Breast epithelium (tissue), 4 donors: ENCODE measurements around the gene TUBB4B. TPM values are rescaled to one million over a fixed set of nuclear protein-coding genes. Genes with fewer than 3 reads are reported as not detected.

Source experiments
- DNase-seq, 2 donors: peaks; one replicate each; pipeline ENCODE4 v3.0.0-alpha.2; 2019; ENCODE audit warnings: low spot score in 2 of 2
- H3K27ac ChIP-seq, 2 donors: fragments of 200-600 bp; sonication (generic) in 1 of 2; one replicate each; pipeline ENCODE4 v1.5.1; 2016 to 2019; ENCODE audit warnings: mild to moderate bottlenecking in 1 of 2
- H3K27me3 ChIP-seq, 2 donors: fragments of 200-600 bp; sonication (generic) in 1 of 2; one replicate each; pipeline versions ENCODE4 v1.5.1 to v1.6.0; 2017 to 2019; ENCODE audit warnings: control low read depth in 1 of 2, mild to moderate bottlenecking in 1 of 2
- H3K36me3 ChIP-seq: fragments of 200-600 bp; one replicate; pipeline ENCODE4 v1.5.1; 2019
- H3K4me1 ChIP-seq, 2 donors: fragments of 200-600 bp; sonication (generic); one replicate each; pipeline ENCODE4 v1.5.1; 2016 to 2019; ENCODE audit warnings: control low read depth in 1 of 2
- H3K4me3 ChIP-seq, 3 donors: fragments of 200-600 bp; sonication (generic); 1 replicate in 2 of 3; 2 replicates in 1 of 3; pipeline ENCODE4 v1.5.1; 2016 to 2019; ENCODE audit warnings: mild to moderate bottlenecking in 3 of 3, moderate library complexity in 2 of 3
- H3K9me3 ChIP-seq, 2 donors: fragments of 200-600 bp; sonication (generic) in 1 of 2; one replicate each; pipeline ENCODE4 v1.5.1; 2016 to 2019; ENCODE audit warnings: control low read depth in 1 of 2
- CTCF ChIP-seq, 3 donors: fragments of 450-650 bp; IDR thresholded peaks; one replicate each; pipeline ENCODE4 v1.5.1; 2016 to 2017; ENCODE audit warnings: antibody characterized with exemption in 3 of 3, mild to moderate bottlenecking in 3 of 3, moderate library complexity in 3 of 3
- POLR2A ChIP-seq: fragments of 450-650 bp; IDR thresholded peaks from one replicate; pipeline ENCODE4 v1.6.1; 2016; ENCODE audit warnings: antibody characterized with exemption, mild to moderate bottlenecking, moderate library complexity
- POLR2AphosphoS5 ChIP-seq, 3 donors: sonication (generic); formaldehyde crosslinking; IDR thresholded peaks; one replicate each; pipeline ENCODE4 v1.6.1; 2017; ENCODE audit warnings: antibody characterized with exemption in 3 of 3
- intact Hi-C: fragments of 100-400 bp; cut with DNase I; formaldehyde crosslinking; loops from one replicate; pipeline ENCODE4 v1.15.1; 2023; ENCODE audit warnings: low total_unique reads
- total RNA-seq, 3 donors: library from RNA; depleted of rRNA; stranded (reverse); fragments of >200 nt; gene quantifications; one replicate each; pipeline ENCODE4 v1.1.0, GENCODE V29; 2016

TUBB4B gene
- total RNA-seq, 3 donors from 2014 or later, result 112 to 188 (median 183) TPM

GRCh38 chr9:137212520-137212919 lies 28.6 kb upstream of the TUBB4B start:
- Histone ChIP-seq H3K27me3 (no peaks in the 10 kb centered on the region), H3K4me1 (peaks cover 0 to 8% of the 10 kb centered on the region in 2 donors), H3K4me3 (peak overlapping the region in 2 of 3 donors; percentile 19 to 48), H3K36me3 (no peaks in the 10 kb centered on the region), H3K9me3 (no peaks in the 10 kb centered on the region), H3K27ac (no peak overlapping the region)
- DNase-seq, result no peak
- intact Hi-C loops, result no loop called here
- TF ChIP-seq CTCF (IDR thresholded peaks at IDR 0.05) (no peak), POLR2A (no peak), POLR2AphosphoS5 (IDR thresholded peaks at IDR 0.05) (no peak)

GRCh38 chr9:137213160-137214060 lies 27.7 kb upstream of the TUBB4B start:
- peak overlapping the region in 1 of 2 donors; percentile 74 for H3K27ac ChIP-seq
- TF ChIP-seq POLR2AphosphoS5 (IDR thresholded peaks at IDR 0.05) (no peak), CTCF (IDR thresholded peaks at IDR 0.05) (no peak), POLR2A (no peak)
- no peaks in the 10 kb centered on the region for H3K27me3 ChIP-seq
- H3K36me3 ChIP-seq, result no peaks in the 10 kb centered on the region
- peak overlapping the region in 2 of 3 donors; percentile 19 to 48 for H3K4me3 ChIP-seq
- DNase-seq, result no peak
- H3K9me3 ChIP-seq, result no peaks in the 10 kb centered on the region
- intact Hi-C loops, result no loop called here
- peaks cover 0 to 17% of the 10 kb centered on the region in 2 donors for H3K4me1 ChIP-seq

- Histone ChIP-seq H3K9me3 (no peaks in the 10 kb centered on the region), H3K4me3 (no peak overlapping the region), H3K27ac (no peak overlapping the region), H3K4me1 (peaks cover 0 to 25% of the 10 kb centered on the region in 2 donors), H3K27me3 (no peaks in the 10 kb centered on the region), H3K36me3 (no peaks in the 10 kb centered on the region)
- TF ChIP-seq CTCF (IDR thresholded peaks at IDR 0.05) (no peak), POLR2AphosphoS5 (IDR thresholded peaks at IDR 0.05) (no peak), POLR2A (no peak)
- no peak for DNase-seq
- intact Hi-C loops, result no loop called here
Measured at GRCh38 chr9:137214620-137215019, 26.5 kb upstream of the TUBB4B start.

- Histone ChIP-seq H3K4me1 (peaks cover 0 to 25% of the 10 kb centered on the region in 2 donors), H3K9me3 (no peaks in the 10 kb centered on the region), H3K4me3 (no peak overlapping the region), H3K36me3 (no peaks in the 10 kb centered on the region), H3K27ac (no peak overlapping the region), H3K27me3 (no peaks in the 10 kb centered on the region)
- no peak for TF ChIP-seq CTCF (IDR thresholded peaks at IDR 0.05)
- intact Hi-C loops, result no loop called here
- no peak for DNase-seq
Measured at GRCh38 chr9:137215196-137215986, 25.7 kb upstream of the TUBB4B start.
